ENCODE data around the gene VEZF1.

DNA sequence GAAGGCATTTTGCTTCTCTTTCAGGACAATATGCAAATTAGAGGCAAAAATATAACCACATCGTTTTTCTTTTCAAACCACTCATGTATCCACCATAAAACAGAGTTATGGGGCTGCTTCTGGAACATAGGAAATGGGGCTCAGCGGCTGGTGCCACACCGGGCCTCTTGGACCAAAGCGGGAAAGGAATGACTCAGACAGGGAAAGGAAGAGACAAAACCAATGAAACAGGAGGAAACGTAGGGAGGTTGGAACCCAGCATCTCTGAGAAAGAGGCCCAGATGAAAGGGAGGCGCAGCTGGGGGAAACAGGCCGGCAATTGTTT lies 61.4 kb downstream of the VEZF1 start:
- TF ChIP-seq, protein P1, sequence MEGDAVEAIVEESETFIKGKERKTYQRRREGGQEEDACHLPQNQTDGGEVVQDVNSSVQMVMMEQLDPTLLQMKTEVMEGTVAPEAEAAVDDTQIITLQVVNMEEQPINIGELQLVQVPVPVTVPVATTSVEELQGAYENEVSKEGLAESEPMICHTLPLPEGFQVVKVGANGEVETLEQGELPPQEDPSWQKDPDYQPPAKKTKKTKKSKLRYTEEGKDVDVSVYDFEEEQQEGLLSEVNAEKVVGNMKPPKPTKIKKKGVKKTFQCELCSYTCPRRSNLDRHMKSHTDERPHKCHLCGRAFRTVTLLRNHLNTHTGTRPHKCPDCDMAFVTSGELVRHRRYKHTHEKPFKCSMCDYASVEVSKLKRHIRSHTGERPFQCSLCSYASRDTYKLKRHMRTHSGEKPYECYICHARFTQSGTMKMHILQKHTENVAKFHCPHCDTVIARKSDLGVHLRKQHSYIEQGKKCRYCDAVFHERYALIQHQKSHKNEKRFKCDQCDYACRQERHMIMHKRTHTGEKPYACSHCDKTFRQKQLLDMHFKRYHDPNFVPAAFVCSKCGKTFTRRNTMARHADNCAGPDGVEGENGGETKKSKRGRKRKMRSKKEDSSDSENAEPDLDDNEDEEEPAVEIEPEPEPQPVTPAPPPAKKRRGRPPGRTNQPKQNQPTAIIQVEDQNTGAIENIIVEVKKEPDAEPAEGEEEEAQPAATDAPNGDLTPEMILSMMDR (IDR thresholded peaks at IDR 0.05) = no peak
- no peak for TF ChIP-seq POLR2A (IDR thresholded peaks at IDR 0.05)

Measured in ovary (tissue), 3 donors.